ENCODE data around the gene SNRNP27. TPM values are rescaled to one million over a fixed set of nuclear protein-coding genes. Genes with fewer than 3 reads are reported as not detected.

SNRNP27 gene
- total and polyA plus RNA-seq, 9 of the 15 experiments (the other 6 are each of a cell fraction or from before 2014, with no cell fraction given): 29.2 to 102 (median 65.7) TPM

GRCh38 chr2:69946351-69947324 is 52.9 kb downstream of the SNRNP27 start (continued):
- TF ChIP-seq ZBTB7A (IDR thresholded peaks at IDR 0.05; ENCODE audit: borderline replicate concordance, control insufficient read depth, low read depth, low read length) (peak; percentile 75), RAD51 (IDR thresholded peaks at IDR 0.05; ENCODE audit: borderline replicate concordance, low read depth) (no peak), MAFG (tag; conservative IDR thresholded peaks at IDR 0.05) (peak; percentile 53), ZNF143 (CRISPR knock-in tag; IDR thresholded peaks at IDR 0.05) (no peak), FOS (IDR thresholded peaks at IDR 0.05; ENCODE audit: extremely low read depth, insufficient read length) (no peak), CHD4 (IDR thresholded peaks at IDR 0.05; ENCODE audit: insufficient read depth, insufficient replicate concordance, low read depth, low read length, poor library complexity, severe bottlenecking) (peak; percentile 45), BRF2 (IDR thresholded peaks at IDR 0.05; ENCODE audit: borderline replicate concordance, insufficient read depth, insufficient read length) (no peak), ZNF41 (CRISPR knock-in tag; conservative IDR thresholded peaks at IDR 0.05) (peak; percentile 52; the same call in 1 of the 2 replicates), DPF2 (IDR thresholded peaks at IDR 0.05) (peak; percentile 77), ATF7 (IDR thresholded peaks at IDR 0.05) (0 out of 2 replicates have a peak, but pooled peaks have one; percentile 10), POLR3G (IDR thresholded peaks at IDR 0.05; ENCODE audit: extremely low read depth, insufficient read length, insufficient replicate concordance) (no peak), EP400 (IDR thresholded peaks at IDR 0.05) (peak; percentile 10; the same call in 1 of the 2 replicates), PPARD (CRISPR knock-in tag; IDR thresholded peaks at IDR 0.05) (no peak), MYC (IDR thresholded peaks at IDR 0.05; ENCODE audit: low read depth, low read length) (peak; percentile 26; the same call in 1 of the 2 replicates), MYC (CRISPR knock-in tag; IDR thresholded peaks at IDR 0.05; ENCODE audit: borderline replicate concordance, low read depth) (no peak)
- TF ChIP-seq, protein P1, sequence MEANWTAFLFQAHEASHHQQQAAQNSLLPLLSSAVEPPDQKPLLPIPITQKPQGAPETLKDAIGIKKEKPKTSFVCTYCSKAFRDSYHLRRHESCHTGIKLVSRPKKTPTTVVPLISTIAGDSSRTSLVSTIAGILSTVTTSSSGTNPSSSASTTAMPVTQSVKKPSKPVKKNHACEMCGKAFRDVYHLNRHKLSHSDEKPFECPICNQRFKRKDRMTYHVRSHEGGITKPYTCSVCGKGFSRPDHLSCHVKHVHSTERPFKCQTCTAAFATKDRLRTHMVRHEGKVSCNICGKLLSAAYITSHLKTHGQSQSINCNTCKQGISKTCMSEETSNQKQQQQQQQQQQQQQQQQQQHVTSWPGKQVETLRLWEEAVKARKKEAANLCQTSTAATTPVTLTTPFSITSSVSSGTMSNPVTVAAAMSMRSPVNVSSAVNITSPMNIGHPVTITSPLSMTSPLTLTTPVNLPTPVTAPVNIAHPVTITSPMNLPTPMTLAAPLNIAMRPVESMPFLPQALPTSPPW (CRISPR knock-in tag; IDR thresholded peaks at IDR 0.05): peak; percentile 91
- TF ChIP-seq, protein P2, sequence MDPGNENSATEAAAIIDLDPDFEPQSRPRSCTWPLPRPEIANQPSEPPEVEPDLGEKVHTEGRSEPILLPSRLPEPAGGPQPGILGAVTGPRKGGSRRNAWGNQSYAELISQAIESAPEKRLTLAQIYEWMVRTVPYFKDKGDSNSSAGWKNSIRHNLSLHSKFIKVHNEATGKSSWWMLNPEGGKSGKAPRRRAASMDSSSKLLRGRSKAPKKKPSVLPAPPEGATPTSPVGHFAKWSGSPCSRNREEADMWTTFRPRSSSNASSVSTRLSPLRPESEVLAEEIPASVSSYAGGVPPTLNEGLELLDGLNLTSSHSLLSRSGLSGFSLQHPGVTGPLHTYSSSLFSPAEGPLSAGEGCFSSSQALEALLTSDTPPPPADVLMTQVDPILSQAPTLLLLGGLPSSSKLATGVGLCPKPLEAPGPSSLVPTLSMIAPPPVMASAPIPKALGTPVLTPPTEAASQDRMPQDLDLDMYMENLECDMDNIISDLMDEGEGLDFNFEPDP (CRISPR knock-in tag; IDR thresholded peaks at IDR 0.05): peak; percentile 8
- TF ChIP-seq, protein P3, sequence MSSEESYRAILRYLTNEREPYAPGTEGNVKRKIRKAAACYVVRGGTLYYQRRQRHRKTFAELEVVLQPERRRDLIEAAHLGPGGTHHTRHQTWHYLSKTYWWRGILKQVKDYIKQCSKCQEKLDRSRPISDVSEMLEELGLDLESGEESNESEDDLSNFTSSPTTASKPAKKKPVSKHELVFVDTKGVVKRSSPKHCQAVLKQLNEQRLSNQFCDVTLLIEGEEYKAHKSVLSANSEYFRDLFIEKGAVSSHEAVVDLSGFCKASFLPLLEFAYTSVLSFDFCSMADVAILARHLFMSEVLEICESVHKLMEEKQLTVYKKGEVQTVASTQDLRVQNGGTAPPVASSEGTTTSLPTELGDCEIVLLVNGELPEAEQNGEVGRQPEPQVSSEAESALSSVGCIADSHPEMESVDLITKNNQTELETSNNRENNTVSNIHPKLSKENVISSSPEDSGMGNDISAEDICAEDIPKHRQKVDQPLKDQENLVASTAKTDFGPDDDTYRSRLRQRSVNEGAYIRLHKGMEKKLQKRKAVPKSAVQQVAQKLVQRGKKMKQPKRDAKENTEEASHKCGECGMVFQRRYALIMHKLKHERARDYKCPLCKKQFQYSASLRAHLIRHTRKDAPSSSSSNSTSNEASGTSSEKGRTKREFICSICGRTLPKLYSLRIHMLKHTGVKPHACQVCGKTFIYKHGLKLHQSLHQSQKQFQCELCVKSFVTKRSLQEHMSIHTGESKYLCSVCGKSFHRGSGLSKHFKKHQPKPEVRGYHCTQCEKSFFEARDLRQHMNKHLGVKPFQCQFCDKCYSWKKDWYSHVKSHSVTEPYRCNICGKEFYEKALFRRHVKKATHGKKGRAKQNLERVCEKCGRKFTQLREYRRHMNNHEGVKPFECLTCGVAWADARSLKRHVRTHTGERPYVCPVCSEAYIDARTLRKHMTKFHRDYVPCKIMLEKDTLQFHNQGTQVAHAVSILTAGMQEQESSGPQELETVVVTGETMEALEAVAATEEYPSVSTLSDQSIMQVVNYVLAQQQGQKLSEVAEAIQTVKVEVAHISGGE (CRISPR knock-in tag; IDR thresholded peaks at IDR 0.05): peak in 1 of 3 experiments; percentile 47; a peak in 1 of 6 replicates
